ACHN (cell line): Measurements from ENCODE around the gene EVL.
A peak's percentile ranks its signal among the peaks of the same experiment; 100 is the strongest.
"Not testable (repeated sequence)": the region's sequence is repeated elsewhere in the genome, so short reads cannot be mapped to it uniquely, and the experiment has no call there.

ENCODE experiments used
- DNase-seq: peaks from one replicate; pipeline ENCODE4 v3.0.0-alpha.2; 2015
- in situ Hi-C: cut with HindIII; loops from 2 replicates; pipeline ENCODE4 v1.10.0; 2017; ENCODE audit warnings: low sequenced_read_pairs, low pct_ligation_motif_present, low pct_unique_long_range_greater_than_20kb

EVL gene

GRCh38 chr14:100170880-100171279, 105.7 kb downstream of the EVL start:
- DNase-seq = no peak
- in situ Hi-C loops = no loop called here

GRCh38 chr14:100172811-100173210, 107.6 kb downstream of the EVL start:
- no peak for DNase-seq

GRCh38 chr14:100173353-100173752, 108.1 kb downstream of the EVL start:
- in situ Hi-C loops = no loop called here
- no peak for DNase-seq

More at GRCh38 chr14:100172811-100173210, 107.6 kb downstream of the EVL start:
- in situ Hi-C loops = no loop called here

DNA sequence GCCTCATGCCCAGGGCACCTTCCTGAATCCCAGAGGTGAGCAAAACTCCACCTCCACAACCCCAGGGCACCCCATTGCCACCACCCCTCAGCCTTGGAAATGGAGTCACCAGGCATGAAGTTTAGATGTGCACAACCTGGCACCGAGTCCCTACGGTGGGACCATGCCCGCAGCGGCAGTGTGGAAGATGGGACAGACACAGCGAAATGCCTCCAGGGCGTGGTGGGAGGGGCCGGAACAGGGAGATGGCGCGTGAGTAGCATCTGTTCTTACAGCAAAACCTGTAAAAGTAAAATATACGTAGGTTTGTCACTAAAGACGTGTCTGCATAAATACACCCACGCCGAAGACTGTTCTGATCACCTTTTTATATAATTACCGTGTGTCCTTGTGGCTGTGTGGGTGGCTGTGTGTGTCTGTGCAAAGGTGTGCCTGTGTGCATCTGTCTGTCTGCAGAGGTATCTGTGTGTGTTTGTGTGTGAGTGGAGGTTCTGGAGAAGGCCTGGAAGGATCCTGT, 111.6 kb downstream of the EVL start:
- in situ Hi-C loops = no loop called here
- DNase-seq = no peak

DNA sequence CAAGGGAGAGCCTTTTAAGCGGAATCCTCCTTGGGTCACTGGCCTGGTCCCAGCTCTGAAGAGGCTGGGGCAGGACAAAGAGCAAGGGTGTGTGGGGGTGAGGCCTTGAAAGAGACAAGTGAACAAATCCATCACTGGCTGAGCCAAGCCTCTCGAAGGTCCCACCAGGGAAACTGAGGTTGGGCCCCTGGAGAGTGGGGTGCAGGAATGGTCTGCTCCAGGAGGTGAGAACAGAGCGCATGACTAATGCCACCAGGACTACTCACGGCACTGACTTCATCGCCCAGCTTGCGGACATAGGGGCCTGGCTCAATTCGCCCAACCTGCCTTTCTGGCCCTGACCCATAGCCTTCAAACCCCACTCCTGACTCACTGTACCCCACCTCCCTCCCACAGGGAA, 113.5 kb downstream of the EVL start:
- DNase-seq = no peak
- in situ Hi-C loops = no loop called here

DNA sequence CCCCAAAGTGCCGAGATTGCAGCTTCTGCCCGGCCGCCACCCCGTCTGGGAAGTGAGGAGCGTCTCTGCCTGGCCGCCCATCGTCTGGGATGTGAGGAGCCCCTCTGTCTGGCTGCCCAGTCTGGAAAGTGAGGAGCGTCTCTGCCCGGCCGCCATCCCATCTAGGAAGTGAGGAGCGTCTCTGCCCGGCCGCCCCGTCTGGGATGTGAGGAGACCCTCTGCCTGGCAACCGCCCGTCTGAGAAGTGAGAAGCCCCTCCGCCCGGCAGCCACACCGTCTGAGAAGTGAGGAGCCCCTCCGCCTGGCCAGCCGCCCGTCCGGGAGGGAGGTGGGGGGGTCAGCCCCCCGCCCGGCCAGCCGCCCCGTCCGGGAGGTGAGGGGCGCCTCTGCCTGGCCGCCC, 115.4 kb downstream of the EVL start:
- in situ Hi-C loops = not testable (repeated sequence)

DNA sequence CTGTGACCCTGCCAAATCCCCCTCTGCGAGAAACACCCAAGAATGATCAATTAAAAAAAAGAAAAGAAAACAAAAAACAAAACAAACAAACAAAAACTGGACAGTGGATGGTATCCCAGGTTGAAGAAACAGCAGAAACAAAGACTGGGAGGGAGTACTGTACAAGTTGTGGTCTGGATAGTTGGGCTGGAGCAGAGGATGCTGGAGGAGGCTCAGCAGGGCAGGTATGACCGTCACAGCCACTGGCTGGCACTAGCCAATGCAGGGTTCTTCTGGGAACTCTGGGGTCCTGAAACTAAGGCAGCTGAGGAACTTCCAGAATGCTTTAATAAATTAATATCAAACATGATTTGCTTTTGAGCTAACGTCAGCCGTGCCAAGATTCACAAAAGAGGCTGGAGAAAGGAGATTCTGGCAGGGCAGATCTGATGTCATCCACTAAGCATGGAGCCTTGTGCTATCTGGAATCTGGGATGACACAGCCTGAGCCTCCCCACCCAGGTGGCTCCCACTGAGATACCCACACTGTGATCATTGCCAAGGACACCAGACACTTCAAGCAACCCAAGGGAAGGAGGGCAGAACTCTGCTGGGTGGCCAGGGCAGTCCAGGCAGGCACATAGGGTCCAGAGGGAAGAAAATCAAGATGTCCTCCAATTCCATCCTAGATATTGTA, 116.8 kb downstream of the EVL start:
- in situ Hi-C loops = not testable (repeated sequence)
- peak; percentile 7 for DNase-seq

More for the DNA sequence above, 115.4 kb downstream of the EVL start:
- DNase-seq = not testable (repeated sequence)

- no peak for DNase-seq
- in situ Hi-C loops = no loop called here
Measured at GRCh38 chr14:100187247-100187833, 122.1 kb downstream of the EVL start.

GRCh38 chr14:100188392-100189030, 123.3 kb downstream of the EVL start:
- DNase-seq = no peak
- in situ Hi-C loops = no loop called here

DNA sequence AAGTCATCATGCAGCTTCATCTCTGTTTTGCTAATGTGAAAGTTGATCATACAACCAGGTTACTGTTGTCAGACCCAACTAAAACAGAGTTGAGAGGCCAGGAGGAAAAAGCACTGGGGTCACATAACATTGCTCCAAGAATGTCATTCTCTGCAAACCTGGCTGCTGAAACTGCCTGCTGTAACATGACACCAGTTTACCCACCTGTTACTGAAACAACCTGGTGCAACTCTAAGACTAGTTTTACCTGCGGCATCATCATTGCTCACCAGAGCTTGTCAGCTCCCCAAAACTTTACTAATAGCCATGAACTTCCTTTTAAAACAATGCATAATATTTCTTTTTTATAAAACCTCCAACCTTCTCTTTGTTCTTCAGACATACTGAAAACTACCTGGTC, 124.9 kb downstream of the EVL start:
- no peak for DNase-seq
- in situ Hi-C loops = no loop called here

- DNase-seq = no peak
- in situ Hi-C loops = no loop called here
Measured at GRCh38 chr14:100191584-100192249, 126.5 kb downstream of the EVL start.

DNA sequence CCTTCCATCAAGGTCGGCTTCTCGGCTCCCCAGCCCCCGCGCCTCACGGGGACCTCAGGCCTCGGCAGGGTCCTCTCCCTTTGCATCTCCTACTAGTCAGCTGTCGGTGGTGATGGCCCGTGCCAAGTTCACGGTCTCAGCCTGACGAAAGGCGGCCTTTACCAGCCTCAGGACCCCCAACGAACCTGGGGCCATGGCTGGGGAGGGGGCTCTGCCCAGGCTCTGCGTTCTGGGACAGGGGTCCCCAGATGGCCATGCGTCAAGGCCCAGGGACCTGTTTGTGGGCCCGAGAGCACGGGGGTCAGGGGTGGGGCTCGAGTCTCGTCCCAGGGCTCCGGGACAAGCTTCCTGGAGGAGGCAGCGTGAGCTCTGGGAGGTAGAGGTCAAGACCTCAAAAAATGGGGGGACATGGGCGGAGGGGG, 127.0 kb downstream of the EVL start:
- in situ Hi-C loops = no loop called here
- DNase-seq = no peak

DNA sequence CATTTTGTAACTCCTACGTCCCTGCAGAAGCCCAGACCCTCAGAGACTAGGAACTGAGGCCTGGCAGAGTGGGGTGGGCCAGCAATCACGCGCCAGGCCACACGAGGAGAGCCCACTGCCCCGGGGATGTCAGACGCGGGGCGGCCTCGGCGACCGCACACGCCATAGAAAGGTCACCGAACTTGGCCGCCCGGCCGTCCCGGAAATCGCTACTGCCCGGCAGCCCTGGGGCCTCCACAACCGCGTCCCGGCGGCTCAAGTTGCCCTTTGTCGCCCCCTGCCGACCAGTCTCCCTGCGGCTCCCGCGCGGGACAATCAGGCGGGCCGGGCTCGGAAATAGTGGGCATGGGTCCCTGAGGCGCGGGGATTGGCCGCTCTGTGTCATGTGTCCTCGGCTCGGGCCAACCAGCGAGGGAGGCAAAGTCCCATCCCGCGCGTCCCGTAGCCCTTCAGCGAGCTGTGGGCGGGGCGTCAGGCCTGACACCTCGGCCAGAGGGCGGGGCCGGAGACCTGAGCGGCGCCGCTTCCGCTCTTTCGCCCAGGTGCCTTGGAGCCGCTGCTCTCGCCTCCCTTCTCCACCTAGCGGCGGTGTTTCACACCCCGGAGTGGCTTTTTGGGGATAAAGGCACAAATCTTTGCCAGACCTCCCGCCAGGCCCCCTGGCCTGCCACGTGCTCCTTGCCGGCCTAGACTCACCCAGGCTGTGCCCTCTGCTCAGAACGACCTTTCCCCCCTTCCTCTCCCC, 127.6 kb downstream of the EVL start:
- in situ Hi-C loops = no loop called here
- peak; percentile 97 for DNase-seq
